ENCODE results near the gene SH3GL1.

SH3GL1 gene

DNA sequence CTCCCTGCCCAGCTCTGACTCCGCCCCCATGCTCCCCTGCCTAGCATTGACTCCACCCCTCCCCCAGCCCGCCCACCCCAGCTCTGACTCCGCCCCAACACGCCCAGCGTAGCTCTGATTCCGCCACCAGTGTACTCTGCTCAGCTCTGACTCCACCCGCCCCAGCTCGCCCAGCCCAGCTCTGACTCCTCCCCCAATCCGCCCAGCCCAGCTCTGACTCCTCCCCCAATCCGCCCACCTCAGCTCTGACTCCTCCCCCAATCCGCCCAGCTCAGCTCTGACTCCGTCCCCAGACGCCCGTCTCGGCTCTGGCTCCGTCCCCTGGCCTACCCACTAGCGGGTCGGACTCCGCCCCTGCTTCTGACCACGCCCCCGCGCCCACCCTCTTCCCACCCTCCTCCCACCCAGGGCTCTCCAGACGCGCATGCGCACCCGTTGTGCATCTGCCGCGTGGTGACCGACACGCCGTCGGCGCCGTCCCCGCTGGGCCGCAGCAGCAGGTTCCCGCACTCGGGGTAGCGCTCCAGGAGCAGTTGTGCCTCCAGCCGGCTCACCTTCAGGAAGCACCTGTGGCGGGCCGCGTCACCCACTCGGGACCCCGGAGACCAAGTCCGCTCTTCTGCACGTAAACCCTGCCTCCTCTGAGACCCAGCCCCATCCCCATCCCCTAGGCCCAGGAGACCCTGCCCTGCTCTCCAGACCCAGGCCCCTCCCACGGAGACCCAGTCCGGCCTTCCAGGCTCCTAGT lies 71.9 kb downstream of the SH3GL1 start:
- in situ Hi-C loops (cut with HindIII; ENCODE audit: low pct_unique_long_range_greater_than_20kb, low sequenced_read_pairs), result no loop called here
- peak in 1 of 2 experiments; percentile 45 for DNase-seq (ENCODE audit: low read depth in 1 of 2, low spot score in 1 of 2)

DNA sequence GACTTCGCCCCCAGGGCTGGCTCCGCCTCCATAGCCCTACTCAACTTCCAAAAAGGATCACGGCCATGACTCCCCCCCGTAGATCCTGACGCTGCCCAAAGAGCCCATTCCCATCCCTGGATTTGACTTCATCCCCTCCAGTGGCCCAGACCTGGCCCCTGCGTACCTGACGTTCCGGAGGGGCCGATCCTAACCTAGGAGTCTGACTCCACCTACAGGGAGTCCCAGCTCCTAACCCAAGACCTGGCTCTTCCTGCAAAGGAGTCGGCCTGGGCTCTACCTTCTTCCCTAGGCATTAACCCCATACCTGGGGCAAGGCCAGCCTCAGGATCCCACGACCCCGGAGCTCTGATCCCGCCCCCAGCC lies 72.5 kb downstream of the SH3GL1 start:
- TF ChIP-seq JUND (IDR thresholded peaks at IDR 0.05; ENCODE audit: low read depth), result no peak
- in situ Hi-C loops (cut with HindIII; ENCODE audit: low pct_unique_long_range_greater_than_20kb, low sequenced_read_pairs), result no loop called here

More for the DNA sequence above, 71.9 kb downstream of the SH3GL1 start:
- TF ChIP-seq JUND (IDR thresholded peaks at IDR 0.05; ENCODE audit: low read depth), result no peak

DNA sequence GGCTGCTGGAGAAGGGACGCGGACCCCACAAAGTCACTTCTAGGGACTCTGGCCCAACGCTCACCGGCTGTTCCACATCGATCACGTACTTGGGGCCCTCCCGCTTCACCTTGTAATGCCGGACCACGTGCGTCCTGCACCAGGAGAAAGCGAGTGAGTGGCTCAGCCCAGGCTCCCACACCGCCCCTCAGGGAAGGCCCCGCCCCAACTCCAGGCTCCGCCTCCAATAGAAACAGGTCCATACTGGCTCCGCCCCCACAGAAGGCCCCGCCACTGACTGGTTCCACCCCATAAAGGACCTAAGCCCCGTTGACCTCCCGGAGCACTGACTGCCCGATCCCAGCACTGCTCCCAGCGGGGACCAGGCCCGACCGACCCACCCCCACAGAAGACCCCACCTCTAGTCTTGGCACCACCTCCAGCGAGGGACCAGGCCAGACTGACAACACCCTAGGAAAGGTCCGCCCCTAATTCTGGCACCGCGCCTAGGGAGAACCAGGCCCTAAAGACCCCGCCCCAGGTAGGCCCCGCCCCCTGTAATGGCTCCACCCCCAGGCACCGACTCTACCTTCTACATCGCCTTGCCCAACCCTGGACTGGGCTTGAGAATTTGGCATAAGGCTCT lies 73.0 kb downstream of the SH3GL1 start:
- no peak for TF ChIP-seq JUND (IDR thresholded peaks at IDR 0.05; ENCODE audit: low read depth)
- in situ Hi-C loops (cut with HindIII; ENCODE audit: low pct_unique_long_range_greater_than_20kb, low sequenced_read_pairs), result no loop called here
- DNase-seq (ENCODE audit: low read depth in 1 of 2, low spot score in 1 of 2), result peak in 1 of 2 experiments; percentile 34

More for the DNA sequence above, 72.5 kb downstream of the SH3GL1 start:
- no peak for DNase-seq (ENCODE audit: low read depth in 1 of 2, low spot score in 1 of 2)

GRCh38 chr19:4326837-4327251 lies 73.5 kb downstream of the SH3GL1 start:
- DNase-seq (ENCODE audit: low read depth in 1 of 2, low spot score in 1 of 2), result no peak
- in situ Hi-C loops (cut with HindIII; ENCODE audit: low pct_unique_long_range_greater_than_20kb, low sequenced_read_pairs), result no loop called here
- TF ChIP-seq JUND (IDR thresholded peaks at IDR 0.05; ENCODE audit: low read depth), result no peak

DNA sequence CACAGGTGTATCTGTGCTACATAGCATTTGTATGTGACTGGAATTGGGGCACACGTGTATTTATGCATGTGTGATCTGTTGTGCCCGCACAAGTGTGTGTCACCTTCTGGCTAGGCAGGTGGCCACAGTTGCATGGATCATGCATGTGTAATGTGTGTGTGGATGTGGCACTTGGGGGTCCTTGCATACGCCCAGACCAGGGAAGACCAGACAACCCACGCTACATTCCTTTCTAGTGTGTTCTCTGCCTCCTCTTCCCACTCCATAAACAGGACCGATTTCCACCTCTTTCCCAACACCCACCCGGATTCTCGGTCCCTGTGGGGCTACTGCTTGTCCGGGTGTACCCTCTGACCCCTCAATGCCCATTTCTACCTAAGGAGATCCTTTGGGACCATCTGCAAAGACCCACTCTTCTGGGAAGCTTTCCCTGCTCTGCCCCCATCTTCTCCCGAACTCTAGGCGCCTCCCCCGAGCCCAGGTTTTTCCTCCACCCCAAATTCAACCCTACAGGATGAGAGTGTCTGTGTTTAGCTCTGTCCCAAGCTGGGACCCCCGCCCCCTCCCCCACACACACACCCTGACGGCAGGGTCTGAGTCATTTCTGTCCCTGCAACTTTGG lies 74.0 kb downstream of the SH3GL1 start:
- DNase-seq (ENCODE audit: low read depth in 1 of 2, low spot score in 1 of 2), result no peak
- no peak for TF ChIP-seq JUND (IDR thresholded peaks at IDR 0.05; ENCODE audit: low read depth)
- in situ Hi-C loops (cut with HindIII; ENCODE audit: low pct_unique_long_range_greater_than_20kb, low sequenced_read_pairs), result no loop called here

DNA sequence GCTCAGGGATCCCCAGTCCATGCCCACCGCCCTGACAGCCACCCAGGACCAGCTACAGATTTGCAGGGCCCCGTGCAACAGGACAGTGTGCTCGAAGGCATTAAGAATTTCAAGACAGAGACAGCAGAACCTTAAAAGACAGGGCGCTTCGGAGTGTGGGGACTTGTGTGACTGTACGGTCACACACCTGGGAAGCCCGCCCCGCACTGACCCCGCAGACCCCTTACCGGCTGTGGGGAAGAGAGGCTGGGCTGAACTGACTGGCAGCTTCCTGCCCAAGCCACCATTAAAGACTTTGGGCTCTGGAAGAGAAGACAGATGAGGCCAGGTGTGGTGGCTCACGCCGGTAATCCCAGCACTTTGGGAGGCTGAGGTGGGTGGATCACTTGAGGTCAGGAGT lies 76.1 kb downstream of the SH3GL1 start:
- in situ Hi-C loops (cut with HindIII; ENCODE audit: low pct_unique_long_range_greater_than_20kb, low sequenced_read_pairs), result no loop called here
- DNase-seq (ENCODE audit: low read depth in 1 of 2, low spot score in 1 of 2), result no peak
- no peak for TF ChIP-seq JUND (IDR thresholded peaks at IDR 0.05; ENCODE audit: low read depth)

- in situ Hi-C loops (cut with HindIII; ENCODE audit: low pct_unique_long_range_greater_than_20kb, low sequenced_read_pairs), result no loop called here
- no peak for TF ChIP-seq JUND (IDR thresholded peaks at IDR 0.05; ENCODE audit: low read depth)
- no peak for DNase-seq (ENCODE audit: low read depth in 1 of 2, low spot score in 1 of 2)
Observed at GRCh38 chr19:4323692-4324091, 76.7 kb downstream of the SH3GL1 start.

GRCh38 chr19:4322942-4323665 lies 77.2 kb downstream of the SH3GL1 start:
- in situ Hi-C loops (cut with HindIII; ENCODE audit: low pct_unique_long_range_greater_than_20kb, low sequenced_read_pairs), result no loop called here
- no peak for TF ChIP-seq JUND (IDR thresholded peaks at IDR 0.05; ENCODE audit: low read depth)
- no peak for DNase-seq (ENCODE audit: low read depth in 1 of 2, low spot score in 1 of 2)

- TF ChIP-seq JUND (IDR thresholded peaks at IDR 0.05; ENCODE audit: low read depth), result no peak
- no peak for DNase-seq (ENCODE audit: low read depth in 1 of 2, low spot score in 1 of 2)
- in situ Hi-C loops (cut with HindIII; ENCODE audit: low pct_unique_long_range_greater_than_20kb, low sequenced_read_pairs), result no loop called here
Observed at GRCh38 chr19:4320419-4320818, 79.9 kb downstream of the SH3GL1 start.

DNA sequence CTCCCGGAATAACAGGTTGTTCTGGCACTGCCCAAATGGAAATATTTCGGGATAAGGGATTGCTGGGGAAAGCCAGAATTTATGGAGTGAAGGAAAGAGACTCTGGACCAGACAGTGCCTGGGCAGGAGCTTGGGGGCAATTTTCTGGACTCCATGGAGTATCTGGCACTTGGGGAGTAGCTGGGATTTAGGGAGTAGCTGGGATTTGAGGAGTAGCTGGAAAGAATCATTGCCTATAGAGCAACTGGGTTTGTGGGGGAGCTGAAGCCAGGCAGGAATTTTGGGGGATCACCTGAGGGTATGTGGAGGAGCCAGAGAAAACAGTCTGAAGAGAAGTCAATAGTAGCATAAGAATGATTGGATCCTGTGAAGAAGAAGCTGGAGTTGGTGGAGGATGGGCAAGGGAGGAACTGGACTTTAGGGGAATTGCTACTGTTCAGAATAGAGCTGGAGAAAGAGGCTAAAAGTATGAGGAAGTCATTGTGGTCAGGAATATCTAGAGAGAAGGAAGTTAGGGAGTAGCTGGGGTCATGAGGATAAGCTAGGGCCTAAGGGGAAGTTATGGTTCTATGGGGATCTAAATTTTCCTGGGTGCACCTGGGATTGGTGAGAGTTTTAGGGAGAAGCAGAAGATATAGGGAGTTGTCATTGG lies 81.2 kb downstream of the SH3GL1 start:
- in situ Hi-C loops (cut with HindIII; ENCODE audit: low pct_unique_long_range_greater_than_20kb, low sequenced_read_pairs), result no loop called here
- TF ChIP-seq JUND (IDR thresholded peaks at IDR 0.05; ENCODE audit: low read depth), result no peak
- DNase-seq (ENCODE audit: low read depth in 1 of 2, low spot score in 1 of 2), result no peak

GRCh38 chr19:4318460-4318859 lies 81.9 kb downstream of the SH3GL1 start:
- in situ Hi-C loops (cut with HindIII; ENCODE audit: low pct_unique_long_range_greater_than_20kb, low sequenced_read_pairs), result no loop called here
- TF ChIP-seq JUND (IDR thresholded peaks at IDR 0.05; ENCODE audit: low read depth), result no peak
- no peak for DNase-seq (ENCODE audit: low read depth in 1 of 2, low spot score in 1 of 2)

DNA sequence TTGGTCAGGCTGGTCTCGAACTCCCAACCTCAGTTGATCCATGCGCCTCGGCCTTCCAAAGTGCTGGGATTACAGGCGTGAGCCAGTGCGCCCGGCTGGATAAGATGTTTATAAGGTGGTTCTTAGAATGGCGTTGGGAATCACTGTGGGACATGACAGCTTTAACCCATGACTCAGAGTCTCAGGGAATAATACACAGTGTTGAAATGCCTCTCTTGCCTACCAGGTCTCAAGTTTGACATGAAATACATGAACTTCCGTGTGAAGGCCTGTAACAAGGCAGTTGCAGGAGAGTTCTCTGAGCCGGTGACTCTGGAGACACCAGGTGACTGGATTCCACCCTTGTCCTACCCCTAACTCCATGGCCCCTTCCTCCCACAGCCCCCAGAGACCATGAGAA lies 83.4 kb downstream of the SH3GL1 start:
- TF ChIP-seq JUND (IDR thresholded peaks at IDR 0.05; ENCODE audit: low read depth), result no peak
- in situ Hi-C loops (cut with HindIII; ENCODE audit: low pct_unique_long_range_greater_than_20kb, low sequenced_read_pairs), result no loop called here
- no peak for DNase-seq (ENCODE audit: low read depth in 1 of 2, low spot score in 1 of 2)
